H9 (cell line): ENCODE results near the gene PSMD8. TPM values are rescaled to one million over a fixed set of nuclear protein-coding genes. Genes with fewer than 3 reads are reported as not detected.
"Not testable (repeated sequence)": the region's sequence is repeated elsewhere in the genome, so short reads cannot be mapped to it uniquely, and the experiment has no call there.

Source experiments
- DNase-seq: peaks from one replicate; pipeline ENCODE4 v3.0.0-alpha.2; 2017
- H2AFZ ChIP-seq: one replicate; pipeline ENCODE4 v1.6.1; 2013; ENCODE audit warnings: mild to moderate bottlenecking, low read length, control low read depth, moderate library complexity
- H2AK5ac ChIP-seq: 2 replicates; pipeline ENCODE4 v1.6.1; 2013; ENCODE audit warnings: low read length, control low read depth, mixed read lengths; ENCODE audit not compliant: insufficient read length
- H2BK120ac ChIP-seq: one replicate; pipeline ENCODE4 v1.6.1; 2013; ENCODE audit warnings: low read depth, mild to moderate bottlenecking, low read length, control low read depth, inconsistent platforms; ENCODE audit not compliant: poor library complexity, severe bottlenecking
- H2BK12ac ChIP-seq: 2 replicates; pipeline ENCODE4 v1.6.1; 2013; ENCODE audit warnings: low read length, control low read depth, mixed read lengths, low read depth; ENCODE audit not compliant: insufficient read length
- H2BK15ac ChIP-seq: 2 replicates; pipeline ENCODE4 v1.6.1; 2013; ENCODE audit warnings: low read depth, low read length, control low read depth
- H2BK20ac ChIP-seq: one replicate; pipeline ENCODE4 v1.6.1; 2013; ENCODE audit warnings: low read depth, mild to moderate bottlenecking, low read length, control low read depth, inconsistent platforms; ENCODE audit not compliant: poor library complexity, severe bottlenecking
- H2BK5ac ChIP-seq: 2 replicates; pipeline ENCODE4 v1.6.1; 2013; ENCODE audit warnings: low read length, control low read depth, mixed read lengths; ENCODE audit not compliant: insufficient read length
- H3K14ac ChIP-seq: 2 replicates; pipeline ENCODE4 v1.6.1; 2013; ENCODE audit warnings: low read length, control low read depth; ENCODE audit not compliant: insufficient read depth
- H3K18ac ChIP-seq: 2 replicates; pipeline ENCODE4 v1.6.1; 2013; ENCODE audit warnings: low read depth, mild to moderate bottlenecking, mixed read lengths, low read length, control low read depth; ENCODE audit not compliant: insufficient read length
- H3K23ac ChIP-seq: 2 replicates; pipeline ENCODE4 v1.6.1; 2013; ENCODE audit warnings: low read length, control low read depth, mixed read lengths, low read depth; ENCODE audit not compliant: insufficient read length
- H3K23me2 ChIP-seq: 2 replicates; pipeline ENCODE4 v1.6.1; 2013; ENCODE audit warnings: low read depth, mild to moderate bottlenecking, mixed read lengths, low read length, control low read depth; ENCODE audit not compliant: insufficient read length, poor library complexity, severe bottlenecking
- H3K27ac ChIP-seq: 2 replicates; pipeline ENCODE4 v1.5.1; 2013; ENCODE audit warnings: low read length, control low read depth, mixed read lengths, low read depth; ENCODE audit not compliant: insufficient read length
- H3K27me3 ChIP-seq: 2 replicates; pipeline ENCODE4 v1.6.1; 2013; ENCODE audit warnings: low read length, control low read depth, inconsistent platforms; ENCODE audit not compliant: insufficient read depth
- H3K4ac ChIP-seq: 2 replicates; pipeline ENCODE4 v1.6.1; 2013; ENCODE audit warnings: low read depth, mild to moderate bottlenecking, control low read depth, inconsistent platforms, low read length, moderate library complexity
- H3K4me1 ChIP-seq: 2 replicates; pipeline ENCODE4 v1.6.1; 2013; ENCODE audit warnings: low read length, control low read depth, inconsistent platforms; ENCODE audit not compliant: insufficient read depth
- H3K4me2 ChIP-seq: 2 replicates; pipeline ENCODE4 v1.6.1; 2013; ENCODE audit warnings: low read length, control low read depth, mixed read lengths; ENCODE audit not compliant: insufficient read length, insufficient read depth
- H3K56ac ChIP-seq: 2 replicates; pipeline ENCODE4 v1.6.1; 2013; ENCODE audit warnings: low read depth, mild to moderate bottlenecking, mixed read lengths, low read length, control low read depth; ENCODE audit not compliant: insufficient read length
- H3K79me1 ChIP-seq: 2 replicates; pipeline ENCODE4 v1.6.1; 2013; ENCODE audit warnings: low read depth, mild to moderate bottlenecking, moderate library complexity, low read length, control low read depth, inconsistent platforms; ENCODE audit not compliant: insufficient read depth, poor library complexity, severe bottlenecking
- H3K79me2 ChIP-seq: 2 replicates; pipeline ENCODE4 v1.6.1; 2013; ENCODE audit warnings: low read length, control low read depth, inconsistent platforms; ENCODE audit not compliant: insufficient read depth
- H3K9ac ChIP-seq: 2 replicates; pipeline ENCODE4 v1.6.1; 2013; ENCODE audit warnings: low read length, control low read depth, mixed read lengths; ENCODE audit not compliant: insufficient read length; ENCODE audit errors: extremely low read depth
- H3K9me3 ChIP-seq: one replicate; pipeline ENCODE4 v1.6.1; 2013; ENCODE audit warnings: low read depth, low read length, inconsistent platforms; ENCODE audit not compliant: control insufficient read depth
- H3T11ph ChIP-seq: one replicate; pipeline ENCODE4 v1.6.1; 2013; ENCODE audit warnings: mild to moderate bottlenecking, low read length, control low read depth, inconsistent platforms
- H4K20me1 ChIP-seq: one replicate; pipeline ENCODE4 v1.6.1; 2013; ENCODE audit not compliant: control insufficient read depth, insufficient read length, insufficient read depth
- H4K5ac ChIP-seq: 2 replicates; pipeline ENCODE4 v1.6.1; 2013; ENCODE audit warnings: low read depth, mild to moderate bottlenecking, mixed read lengths, low read length, control low read depth; ENCODE audit not compliant: insufficient read length
- H4K8ac ChIP-seq: replicated peaks from 2 replicates; pipeline ENCODE4 v1.6.1; 2013; ENCODE audit warnings: low read length, control low read depth, mixed read lengths, low read depth; ENCODE audit not compliant: insufficient read length
- H4K91ac ChIP-seq: 2 replicates; pipeline ENCODE4 v1.6.1; 2013; ENCODE audit warnings: low read depth, mild to moderate bottlenecking, moderate library complexity, mixed read lengths, low read length, control low read depth; ENCODE audit not compliant: insufficient read length
- H3K27ac Mint-ChIP-seq, 3 experiments: 2 replicates in 2 of 3; 3 replicates in 1 of 3; pipeline ENCODE4 v1.8.0; 2020 to 2021; ENCODE audit warnings: mixed read lengths in 3 of 3, mild to moderate bottlenecking in 1 of 3, moderate library complexity in 1 of 3
- H3K27me3 Mint-ChIP-seq: 2 replicates; pipeline ENCODE4 v1.8.0; 2021; ENCODE audit warnings: low read depth, mild to moderate bottlenecking, moderate library complexity, mixed read lengths
- H3K36me3 Mint-ChIP-seq, 3 experiments: 2 replicates in 2 of 3; 3 replicates in 1 of 3; pipeline ENCODE4 v1.8.0; 2020 to 2021; ENCODE audit warnings: low read depth in 3 of 3, mixed read lengths in 3 of 3; ENCODE audit not compliant: insufficient read depth in 1 of 3
- H3K4me1 Mint-ChIP-seq, 2 experiments: 2 replicates each; pipeline ENCODE4 v1.8.0; 2020; ENCODE audit warnings: mixed read lengths in 2 of 2
- H3K4me3 Mint-ChIP-seq, 2 experiments: 2 replicates in 1 of 2; 3 replicates in 1 of 2; pipeline ENCODE4 v1.8.0; 2020 to 2021; ENCODE audit warnings: mild to moderate bottlenecking in 2 of 2, mixed read lengths in 2 of 2, moderate library complexity in 1 of 2
- H3K9me3 Mint-ChIP-seq, 2 experiments: 2 replicates in 1 of 2; 3 replicates in 1 of 2; pipeline ENCODE4 v1.8.0; 2020; ENCODE audit warnings: mild to moderate bottlenecking in 2 of 2, mixed read lengths in 2 of 2, moderate library complexity in 1 of 2
- WGBS: extraction: QIAGEN DNeasy Blood & Tissue Kit; methylation state at CpG from one replicate; pipeline ENCODE4 v1.1.7; 2013; ENCODE audit warnings: missing lambda C conversion rate, low lambda C conversion rate, mixed read lengths; ENCODE audit not compliant: insufficient read length; ENCODE audit errors: extremely low coverage; 5-methylcytosine and 5-hydroxymethylcytosine counted together
- total RNA-seq: library from RNA; stranded (reverse); gene quantifications from 2 replicates; pipeline ENCODE4 v1.2.1, GENCODE V29; 2021
- TF ChIP-seq, protein P1 (sequence below): fragments of 200-600 bp; sonication (generic); conservative IDR thresholded peaks from 3 replicates; pipeline ENCODE4 v1.8.0; 2021; ENCODE audit warnings: antibody characterized with exemption, mild to moderate bottlenecking

The PSMD8 gene
- total RNA-seq, 1 experiment from 2014 or later, result 189 TPM

- H3K56ac ChIP-seq, result no peak overlapping the region
- H3K23ac ChIP-seq, result no peak overlapping the region
- TF ChIP-seq, protein P1, sequence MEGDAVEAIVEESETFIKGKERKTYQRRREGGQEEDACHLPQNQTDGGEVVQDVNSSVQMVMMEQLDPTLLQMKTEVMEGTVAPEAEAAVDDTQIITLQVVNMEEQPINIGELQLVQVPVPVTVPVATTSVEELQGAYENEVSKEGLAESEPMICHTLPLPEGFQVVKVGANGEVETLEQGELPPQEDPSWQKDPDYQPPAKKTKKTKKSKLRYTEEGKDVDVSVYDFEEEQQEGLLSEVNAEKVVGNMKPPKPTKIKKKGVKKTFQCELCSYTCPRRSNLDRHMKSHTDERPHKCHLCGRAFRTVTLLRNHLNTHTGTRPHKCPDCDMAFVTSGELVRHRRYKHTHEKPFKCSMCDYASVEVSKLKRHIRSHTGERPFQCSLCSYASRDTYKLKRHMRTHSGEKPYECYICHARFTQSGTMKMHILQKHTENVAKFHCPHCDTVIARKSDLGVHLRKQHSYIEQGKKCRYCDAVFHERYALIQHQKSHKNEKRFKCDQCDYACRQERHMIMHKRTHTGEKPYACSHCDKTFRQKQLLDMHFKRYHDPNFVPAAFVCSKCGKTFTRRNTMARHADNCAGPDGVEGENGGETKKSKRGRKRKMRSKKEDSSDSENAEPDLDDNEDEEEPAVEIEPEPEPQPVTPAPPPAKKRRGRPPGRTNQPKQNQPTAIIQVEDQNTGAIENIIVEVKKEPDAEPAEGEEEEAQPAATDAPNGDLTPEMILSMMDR, result no peak
- H3K4ac ChIP-seq, result no peak overlapping the region
- no peaks in the 10 kb centered on the region for H3K79me1 ChIP-seq
- H2AFZ ChIP-seq, result no peak overlapping the region
- WGBS, result no CpG with 5 or more reads among the region's 68 CpGs
- H3T11ph ChIP-seq, result no peak overlapping the region
- Mint-ChIP-seq H3K4me3 (peak overlapping the region; percentile 83 to 92), H3K27ac (peak overlapping the region; percentile 87 to 97 (median 96); a peak in 5 of 7 replicates), H3K36me3 (peaks cover 0 to 4% (median 0%) of the 10 kb centered on the region in 3 experiments; a peak in 3 of 7 replicates), H3K4me1 (peaks cover 10 to 16% of the 10 kb centered on the region in 2 experiments), H3K27me3 (peaks cover 66% of the 10 kb centered on the region), H3K9me3 (peaks cover 4 to 8% of the 10 kb centered on the region in 2 experiments; a peak in 2 of 5 replicates)
- H3K18ac ChIP-seq, result peak overlapping the region; percentile 55
- peaks cover 6% of the 10 kb centered on the region for H3K23me2 ChIP-seq
- no peaks in the 10 kb centered on the region for H3K9me3 ChIP-seq
- H3K9ac ChIP-seq, result no peak overlapping the region
- no peaks in the 10 kb centered on the region for H3K4me1 ChIP-seq
- H4K8ac ChIP-seq, result no peak overlapping the region
- H4K20me1 ChIP-seq, result no peaks in the 10 kb centered on the region
- H3K14ac ChIP-seq, result peak overlapping the region; percentile 10; the same call in 1 of the 2 replicates
- H2AK5ac ChIP-seq, result no peak overlapping the region
- H2BK20ac ChIP-seq, result no peak overlapping the region
- no peak overlapping the region for H4K5ac ChIP-seq
- no peak overlapping the region for H2BK12ac ChIP-seq
- peak overlapping the region; percentile 69 for H3K4me2 ChIP-seq
- H3K27ac ChIP-seq, result no peak overlapping the region
- H3K27me3 ChIP-seq, result peaks cover 14% of the 10 kb centered on the region; the same call in 1 of the 2 replicates
- DNase-seq, result peak; percentile 96
- no peak overlapping the region for H4K91ac ChIP-seq
- H2BK120ac ChIP-seq, result no peak overlapping the region
- H2BK15ac ChIP-seq, result no peak overlapping the region
- no peaks in the 10 kb centered on the region for H3K79me2 ChIP-seq
- H2BK5ac ChIP-seq, result no peak overlapping the region
These were observed 12.1 kb upstream of the PSMD8 start for GRCh38 chr19:38362076-38362945.

DNA sequence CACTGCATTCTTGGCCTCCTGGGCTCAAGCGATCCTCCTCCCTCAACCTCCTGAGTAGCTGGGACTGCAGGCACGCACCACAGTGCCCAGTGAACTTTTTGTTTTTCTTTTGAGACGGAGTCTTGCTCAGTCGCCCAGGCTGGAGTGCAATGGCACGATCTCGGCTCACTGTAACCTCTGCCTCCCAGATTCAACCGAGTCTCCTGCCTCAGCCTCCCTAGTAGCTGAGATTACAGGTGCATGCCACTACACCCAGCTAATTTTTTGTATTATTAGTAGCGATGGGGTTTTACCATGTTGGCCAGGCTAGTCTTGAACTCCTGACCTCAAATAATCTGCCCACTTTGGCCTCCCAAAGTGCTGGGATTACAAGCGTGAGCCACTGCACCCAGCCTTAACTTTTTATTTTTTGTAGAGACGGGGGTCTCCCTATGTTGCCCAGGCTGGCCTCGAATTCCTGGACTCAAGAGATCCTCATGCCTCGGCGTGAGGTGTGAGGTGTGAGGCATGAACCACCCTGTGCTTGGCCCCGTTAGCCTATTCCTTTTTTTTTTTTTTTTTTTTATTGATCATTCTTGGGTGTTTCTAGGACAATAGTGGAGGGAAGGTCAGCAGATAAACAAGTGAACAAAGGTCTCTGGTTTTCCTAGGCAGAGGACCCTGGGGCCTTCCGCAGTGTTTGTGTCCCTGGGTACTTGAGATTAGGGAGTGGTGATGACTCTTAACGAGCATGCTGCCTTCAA lies 11.3 kb upstream of the PSMD8 start:
- Histone ChIP-seq H3K4me2 (peak overlapping the region; percentile 69), H3K27me3 (peaks cover 14% of the 10 kb centered on the region; the same call in 1 of the 2 replicates)
- H3K23me2 ChIP-seq, H3K36me3 Mint-ChIP-seq, H3K9me3 ChIP-seq, H3K14ac ChIP-seq, H2BK5ac ChIP-seq, H3K27ac Mint-ChIP-seq, H3K79me1 ChIP-seq, H3K9me3 Mint-ChIP-seq, H3K56ac ChIP-seq, H4K8ac ChIP-seq, H2BK120ac ChIP-seq, H3K79me2 ChIP-seq, H2BK15ac ChIP-seq, DNase-seq, H4K91ac ChIP-seq, H2AK5ac ChIP-seq, H3K4ac ChIP-seq, H3K18ac ChIP-seq, H2AFZ ChIP-seq, H3T11ph ChIP-seq, H3K9ac ChIP-seq, H2BK20ac ChIP-seq, H3K23ac ChIP-seq, H3K27ac ChIP-seq, H3K4me1 ChIP-seq, H4K5ac ChIP-seq, H4K20me1 ChIP-seq, H2BK12ac ChIP-seq: not testable (repeated sequence)
- Mint-ChIP-seq H3K27me3 (peaks cover 65% of the 10 kb centered on the region), H3K4me3 (peak overlapping the region; percentile 67 to 83; a peak in 4 of 5 replicates), H3K4me1 (peaks cover 13 to 19% of the 10 kb centered on the region in 2 experiments)
- WGBS, result no CpG with 5 or more reads among the region's 16 CpGs
